ENCODE results near the gene MRFAP1L1.

GRCh38 chr4:6710282-6710681, 617 bp upstream of the MRFAP1L1 start:
- TF ChIP-seq POLR2AphosphoS5 (IDR thresholded peaks at IDR 0.05) (no peak), CTCF (IDR thresholded peaks at IDR 0.05) (no peak)
